IMR-90 (cell line): ENCODE data around the gene PITPNB. TPM values are rescaled to one million over a fixed set of nuclear protein-coding genes. Genes with fewer than 3 reads are reported as not detected.

Experiments used
- ATAC-seq: fragments of 200-7000 bp; cut with Tn5 transposase; 2 replicates; pipeline ENCODE4 v1.9.1; 2020; ENCODE audit warnings: low read depth, mild to moderate bottlenecking, moderate library complexity
- BruUV-seq: library from RNA; stranded (reverse); fragments of 400-500 nt; replicated peaks from 2 replicates; lab custom pipeline; 2021; lab: Mats Ljungman, UMichigan
- CTCF ChIA-PET: fragments of 300-600 bp; formaldehyde crosslinking; extraction: SDS; loops from one replicate; lab custom pipeline; 2021; ENCODE audit warnings: antibody characterized with exemption; lab: Yijun Ruan, JAX
- POLR2A ChIA-PET: fragments of 300-600 bp; sonication (Branson Sonifier 250); formaldehyde crosslinking; loops from one replicate; lab custom pipeline; 2022; ENCODE audit warnings: antibody characterized with exemption; ENCODE audit not compliant: unreplicated experiment; lab: Charles Lee
- DNase-seq: peaks from one replicate; pipeline ENCODE4 v3.0.0; 2013
- H2AFZ ChIP-seq: replicated peaks from 2 replicates; pipeline ENCODE3; 2013; ENCODE audit warnings: low read length, mild to moderate bottlenecking; ENCODE audit not compliant: poor library complexity
- H2AK5ac ChIP-seq: 2 replicates; pipeline ENCODE4 v1.6.1; 2013; ENCODE audit warnings: low read depth, low read length, inconsistent platforms
- H2AK9ac ChIP-seq: replicated peaks from 2 replicates; pipeline ENCODE3; 2013; ENCODE audit warnings: mild to moderate bottlenecking, low read depth, low read length, moderate library complexity; ENCODE audit not compliant: poor library complexity
- H2BK120ac ChIP-seq: 2 replicates; pipeline ENCODE4 v1.6.1; 2013; ENCODE audit warnings: low read depth, low read length, inconsistent platforms
- H2BK15ac ChIP-seq: 3 replicates; pipeline ENCODE4 v1.6.1; 2013; ENCODE audit warnings: low read depth, low read length, inconsistent platforms
- H2BK20ac ChIP-seq: 2 replicates; pipeline ENCODE4 v1.6.1; 2013; ENCODE audit warnings: low read depth, mild to moderate bottlenecking, inconsistent platforms, low read length, moderate library complexity
- H2BK5ac ChIP-seq: 2 replicates; pipeline ENCODE4 v1.6.1; 2013; ENCODE audit warnings: mild to moderate bottlenecking, low read depth, low read length, inconsistent platforms; ENCODE audit not compliant: poor library complexity, severe bottlenecking
- H3K14ac ChIP-seq: replicated peaks from 2 replicates; pipeline ENCODE4 v1.6.1; 2013; ENCODE audit warnings: low read depth, low read length, inconsistent platforms
- H3K18ac ChIP-seq: 2 replicates; pipeline ENCODE4 v1.6.1; 2013; ENCODE audit warnings: low read depth, low read length, control low read depth
- H3K23ac ChIP-seq: 2 replicates; pipeline ENCODE4 v1.6.1; 2013; ENCODE audit warnings: low read depth, low read length, inconsistent platforms
- H3K27ac ChIP-seq: 2 replicates; pipeline ENCODE4 v1.5.1; 2013; ENCODE audit warnings: mild to moderate bottlenecking, control low read depth, low read length; ENCODE audit not compliant: insufficient read depth
- H3K27me3 ChIP-seq: 2 replicates; pipeline ENCODE4 v1.6.1; 2013; ENCODE audit warnings: low read length; ENCODE audit not compliant: control insufficient read depth, insufficient read depth
- H3K36me3 ChIP-seq: 2 replicates; pipeline ENCODE4 v1.6.1; 2013; ENCODE audit warnings: low read length, mixed read lengths; ENCODE audit not compliant: control insufficient read depth, insufficient read depth
- H3K4ac ChIP-seq: 2 replicates; pipeline ENCODE4 v1.6.1; 2013; ENCODE audit warnings: low read depth, low read length, inconsistent platforms
- H3K4me1 ChIP-seq: 2 replicates; pipeline ENCODE4 v1.6.1; 2013; ENCODE audit warnings: low read length, mixed read lengths; ENCODE audit not compliant: control insufficient read depth, insufficient read depth
- H3K4me2 ChIP-seq: 2 replicates; pipeline ENCODE4 v1.6.1; 2013; ENCODE audit warnings: low read depth, mild to moderate bottlenecking, control low read depth, low read length, moderate library complexity
- H3K4me3 ChIP-seq: 2 replicates; pipeline ENCODE4 v1.5.1; 2013; ENCODE audit warnings: low read depth, mild to moderate bottlenecking, control low read depth, low read length, moderate library complexity; ENCODE audit not compliant: insufficient read depth
- H3K56ac ChIP-seq: 2 replicates; pipeline ENCODE4 v1.6.1; 2013; ENCODE audit warnings: low read length, inconsistent platforms; ENCODE audit not compliant: insufficient read depth; ENCODE audit errors: extremely low read depth
- H3K79me1 ChIP-seq, 2 experiments: 2 replicates each; pipeline ENCODE4 v1.6.1; 2013; ENCODE audit warnings: low read length in 2 of 2, inconsistent platforms in 1 of 2, low read depth in 1 of 2
- H3K9ac ChIP-seq: 2 replicates; pipeline ENCODE4 v1.6.1; 2013; ENCODE audit warnings: low read depth, low read length, control low read depth
- H3K9me1 ChIP-seq: 2 replicates; pipeline ENCODE4 v1.6.1; 2013; ENCODE audit warnings: low read length, inconsistent platforms; ENCODE audit not compliant: insufficient read depth
- H3K9me3 ChIP-seq: 2 replicates; pipeline ENCODE4 v1.6.1; 2013; ENCODE audit warnings: low read length; ENCODE audit not compliant: control insufficient read depth, insufficient read depth
- H4K20me1 ChIP-seq: 2 replicates; pipeline ENCODE4 v1.6.1; 2013; ENCODE audit warnings: low read length, inconsistent platforms; ENCODE audit not compliant: insufficient read depth
- H4K5ac ChIP-seq: 2 replicates; pipeline ENCODE4 v1.6.1; 2013; ENCODE audit warnings: mild to moderate bottlenecking, low read depth, low read length, control low read depth
- H4K8ac ChIP-seq, 2 experiments: 2 replicates each; pipeline ENCODE4 v1.6.1; 2013; ENCODE audit warnings: low read depth in 2 of 2, low read length in 2 of 2, control low read depth in 1 of 2, inconsistent platforms in 1 of 2
- H4K91ac ChIP-seq: 2 replicates; pipeline ENCODE4 v1.6.1; 2013; ENCODE audit warnings: low read depth, low read length, inconsistent platforms; ENCODE audit not compliant: insufficient read depth
- BHLHE40 ChIP-seq: fragments of 150-350 bp; IDR thresholded peaks from 2 replicates; pipeline ENCODE4 v1.6.1; 2016; ENCODE audit warnings: mild to moderate bottlenecking, low read depth, low read length
- CEBPB ChIP-seq: IDR thresholded peaks from 2 replicates; pipeline ENCODE4 v1.6.1; 2012; ENCODE audit warnings: low read depth, low read length, improper control_type of control experiment
- MAZ ChIP-seq: IDR thresholded peaks from 2 replicates; pipeline ENCODE4 v1.6.1; 2012; ENCODE audit warnings: low read depth, mild to moderate bottlenecking, low read length, improper control_type of control experiment, moderate library complexity, borderline replicate concordance
- POLR2A ChIP-seq: IDR thresholded peaks from 2 replicates; pipeline ENCODE4 v1.6.1; 2012; ENCODE audit warnings: mild to moderate bottlenecking, low read depth, low read length
- RCOR1 ChIP-seq: IDR thresholded peaks from 2 replicates; pipeline ENCODE4 v1.6.1; 2012; ENCODE audit warnings: mild to moderate bottlenecking, low read length, improper control_type of control experiment; ENCODE audit not compliant: insufficient replicate concordance
- WGBS, 2 experiments: methylation state at CpG; one replicate each; pipeline versions ENCODE4 v1.1.5 to v1.1.7; 2013; ENCODE audit warnings: missing lambda C conversion rate in 2 of 2; ENCODE audit not compliant: insufficient read length in 1 of 2; ENCODE audit errors: extremely low coverage in 2 of 2; 5-methylcytosine and 5-hydroxymethylcytosine counted together
- dilution Hi-C: fragments of 300-500 bp; cut with HindIII; formaldehyde crosslinking; loops from one replicate; pipeline ENCODE4 v1.14.3; 2018; ENCODE audit warnings: low sequenced_read_pairs; ENCODE audit not compliant: unreplicated experiment
- in situ Hi-C: fragments of 300-500 bp; cut with MboI; formaldehyde crosslinking; loops from 3 replicates; pipeline ENCODE4 v1.14.3; 2019; ENCODE audit warnings: low sequenced_read_pairs, inconsistent platforms, mixed read lengths
- intact Hi-C: fragments of 100-400 bp; cut with micrococcal nuclease; formaldehyde crosslinking; loops from 2 replicates; pipeline ENCODE4 v1.10.0; 2022
- polyA plus RNA-seq, 3 experiments: library from polyadenylated mRNA; depleted of rRNA; stranded (reverse); fragments of >200 nt; gene quantifications; 2 replicates each; pipeline ENCODE4 v1.2.3, GENCODE V29; 2012; ENCODE audit warnings: low replicate concordance in 1 of 3
- total RNA-seq: library from RNA; depleted of rRNA; stranded (reverse); fragments of >200 nt; gene quantifications from 2 replicates; pipeline ENCODE4 v1.2.3, GENCODE V29; 2012
- TF ChIP-seq, protein P1 (sequence below): fragments of 150-350 bp; IDR thresholded peaks from 2 replicates; pipeline ENCODE4 v1.6.1; 2016; ENCODE audit warnings: low read depth, mild to moderate bottlenecking, low read length, moderate library complexity, borderline replicate concordance
- TF ChIP-seq, protein P2 (sequence below): fragments of 150-350 bp; IDR thresholded peaks from 2 replicates; pipeline ENCODE4 v1.6.1; 2017; ENCODE audit warnings: mild to moderate bottlenecking, antibody characterized with exemption, low read length, low read depth

Gene PITPNB
- total and polyA plus RNA-seq, 2 of the 4 experiments (the other 2 are of a cell fraction): 19.7 to 54.5 TPM

DNA sequence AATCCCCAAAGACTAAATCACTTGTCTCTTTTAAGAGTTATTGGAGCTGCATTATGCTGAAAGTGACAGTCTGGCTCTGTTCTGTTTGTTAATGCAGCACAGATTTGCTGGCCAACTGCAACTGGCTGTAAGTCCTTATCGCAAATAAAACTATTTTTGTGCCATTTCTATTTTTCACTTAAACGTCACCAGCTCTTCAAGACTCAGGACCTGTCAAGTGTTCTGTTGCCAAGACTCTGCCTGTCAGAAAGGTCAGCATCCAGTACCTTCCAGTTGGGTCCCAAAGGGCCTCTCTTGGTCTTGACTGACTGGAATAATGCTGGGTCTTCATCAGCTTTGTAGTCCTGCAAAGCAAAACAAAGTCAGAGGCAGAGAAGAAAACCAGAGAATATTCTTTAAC is 45.6 kb downstream of the PITPNB start:
- peak overlapping the region in 1 of 2 experiments; percentile 40; a peak in 1 of 4 replicates for H4K8ac ChIP-seq
- H3K4ac ChIP-seq: peak overlapping the region; percentile 1; the same call in 1 of the 2 replicates
- no peaks in the 10 kb centered on the region for H3K27me3 ChIP-seq
- no peak for ATAC-seq
- no peak for DNase-seq
- intact Hi-C loops: no loop called here
- peaks cover 15% of the 10 kb centered on the region for H3K4me1 ChIP-seq
- 80% methylated on average over 2 of the region's 2 CpGs; no CpG with 5 or more reads in 1 of the 2 experiments for WGBS, 2 experiments
- H3K23ac ChIP-seq: no peak overlapping the region
- peak overlapping the region; percentile 7; the same call in 1 of the 2 replicates for H3K18ac ChIP-seq
- H3K14ac ChIP-seq: no peak overlapping the region
- H2BK15ac ChIP-seq: no peak overlapping the region
- H3K9me1 ChIP-seq: peaks cover 2% of the 10 kb centered on the region
- no peak overlapping the region for H2BK120ac ChIP-seq
- no peaks in the 10 kb centered on the region for H3K9me3 ChIP-seq
- POLR2A ChIA-PET: no interaction called here
- H2AK5ac ChIP-seq: no peak overlapping the region
- TF ChIP-seq, protein P1, sequence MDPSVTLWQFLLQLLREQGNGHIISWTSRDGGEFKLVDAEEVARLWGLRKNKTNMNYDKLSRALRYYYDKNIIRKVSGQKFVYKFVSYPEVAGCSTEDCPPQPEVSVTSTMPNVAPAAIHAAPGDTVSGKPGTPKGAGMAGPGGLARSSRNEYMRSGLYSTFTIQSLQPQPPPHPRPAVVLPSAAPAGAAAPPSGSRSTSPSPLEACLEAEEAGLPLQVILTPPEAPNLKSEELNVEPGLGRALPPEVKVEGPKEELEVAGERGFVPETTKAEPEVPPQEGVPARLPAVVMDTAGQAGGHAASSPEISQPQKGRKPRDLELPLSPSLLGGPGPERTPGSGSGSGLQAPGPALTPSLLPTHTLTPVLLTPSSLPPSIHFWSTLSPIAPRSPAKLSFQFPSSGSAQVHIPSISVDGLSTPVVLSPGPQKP: no peak
- no peak for TF ChIP-seq BHLHE40
- TF ChIP-seq, protein P2, sequence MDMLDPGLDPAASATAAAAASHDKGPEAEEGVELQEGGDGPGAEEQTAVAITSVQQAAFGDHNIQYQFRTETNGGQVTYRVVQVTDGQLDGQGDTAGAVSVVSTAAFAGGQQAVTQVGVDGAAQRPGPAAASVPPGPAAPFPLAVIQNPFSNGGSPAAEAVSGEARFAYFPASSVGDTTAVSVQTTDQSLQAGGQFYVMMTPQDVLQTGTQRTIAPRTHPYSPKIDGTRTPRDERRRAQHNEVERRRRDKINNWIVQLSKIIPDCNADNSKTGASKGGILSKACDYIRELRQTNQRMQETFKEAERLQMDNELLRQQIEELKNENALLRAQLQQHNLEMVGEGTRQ: no peak
- no peak for TF ChIP-seq CEBPB
- TF ChIP-seq POLR2A: no peak
- TF ChIP-seq RCOR1: no peak
- no peak for TF ChIP-seq MAZ
- peaks cover 46 to 67% of the 10 kb centered on the region in 2 experiments for H3K79me1 ChIP-seq
- no peak overlapping the region for H3K4me2 ChIP-seq
- no peak overlapping the region for H3K27ac ChIP-seq
- in situ Hi-C loops: no loop called here
- dilution Hi-C loops: no loop called here
- no peak overlapping the region for H2AK9ac ChIP-seq
- no TSS peak for BruUV-seq
- H2BK5ac ChIP-seq: no peak overlapping the region
- H3K36me3 ChIP-seq: peaks cover 19% of the 10 kb centered on the region
- H3K56ac ChIP-seq: no peak overlapping the region
- H4K5ac ChIP-seq: no peak overlapping the region
- CTCF ChIA-PET: interaction anchor here (0.5 to 0.6 kb wide), 2 partner anchors 134 to 955 kb away, joined by 3 to 4 read pairs; no protein-coding TSS in a partner anchor
- H2AFZ ChIP-seq: no peak overlapping the region
- no peak overlapping the region for H3K9ac ChIP-seq
- no peak overlapping the region for H3K4me3 ChIP-seq
- H4K20me1 ChIP-seq: no peaks in the 10 kb centered on the region
- H4K91ac ChIP-seq: no peak overlapping the region
- H2BK20ac ChIP-seq: 0 out of 2 replicates have a peak overlapping the region, but pooled peaks have one; percentile 18
